ENCODE results near the gene PRRC2B.

- no peak for TF ChIP-seq POLR2A (IDR thresholded peaks at IDR 0.05; ENCODE audit: low read length)
- no peak for TF ChIP-seq GATA1 (IDR thresholded peaks at IDR 0.05; ENCODE audit: low read depth, low read length)
Measured at GRCh38 chr9:131491001-131491710, 97.3 kb downstream of the PRRC2B start.

Measured in erythroblast (primary cell).